ENCODE measurements around the gene HSDL1. TPM values are rescaled to one million over a fixed set of nuclear protein-coding genes. Genes with fewer than 3 reads are reported as not detected.

Gene HSDL1
- total and polyA plus RNA-seq, 2 of the 4 experiments (the other 2 are of a cell fraction): 11.6 to 18.3 TPM

DNA sequence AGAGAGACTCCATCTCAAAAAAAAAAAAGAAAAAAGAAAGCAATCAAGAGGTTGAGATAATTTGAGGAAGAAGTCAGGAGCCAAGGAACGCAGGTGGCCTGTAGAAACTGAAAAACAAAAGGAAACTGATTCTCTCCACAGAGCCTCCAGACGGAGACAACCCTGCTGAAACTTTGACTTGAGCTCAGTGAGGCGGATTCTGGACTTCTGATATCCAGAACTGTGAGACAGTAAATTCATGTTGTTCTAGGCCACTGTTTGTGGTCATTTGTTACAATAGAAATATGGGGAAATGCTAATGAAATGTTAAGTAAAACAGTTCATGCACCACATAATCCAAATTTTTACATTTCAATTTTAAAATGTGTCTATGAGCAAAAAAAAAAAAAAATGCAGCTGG lies 33.5 kb downstream of the HSDL1 start:
- Histone ChIP-seq H4K5ac (ENCODE audit: low read depth, low read length) (no peak overlapping the region), H4K20me1 (ENCODE audit: insufficient read depth, low read length) (peaks cover 39% of the 10 kb centered on the region), H4K91ac (ENCODE audit: insufficient read depth, low read depth, low read length) (no peak overlapping the region), H2AK9ac (replicated peaks; ENCODE audit: low read depth, low read length, poor library complexity) (no peak overlapping the region), H3K18ac (ENCODE audit: low read depth, low read length) (no peak overlapping the region), H2BK5ac (ENCODE audit: low read depth, low read length, poor library complexity, severe bottlenecking) (no peak overlapping the region), H2BK120ac (ENCODE audit: low read depth, low read length) (no peak overlapping the region), H3K9me3 (ENCODE audit: control insufficient read depth, insufficient read depth, low read length) (no peaks in the 10 kb centered on the region), H2AFZ (replicated peaks; ENCODE audit: low read length, poor library complexity) (no peak overlapping the region), H3K4me2 (ENCODE audit: low read depth, low read length) (no peak overlapping the region), H3K4ac (ENCODE audit: low read depth, low read length) (no peak overlapping the region), H3K27me3 (ENCODE audit: control insufficient read depth, insufficient read depth, low read length) (no peaks in the 10 kb centered on the region), H4K8ac (ENCODE audit: low read depth in 2 of 2, low read length in 2 of 2) (no peak overlapping the region), H3K56ac (ENCODE audit: extremely low read depth, insufficient read depth, low read length) (no peak overlapping the region), H3K14ac (replicated peaks; ENCODE audit: low read depth, low read length) (no peak overlapping the region), H3K4me1 (ENCODE audit: control insufficient read depth, insufficient read depth, low read length) (no peaks in the 10 kb centered on the region), H3K79me1 (ENCODE audit: low read depth in 1 of 2, low read length in 2 of 2) (peaks cover 35 to 68% of the 10 kb centered on the region in 2 experiments), H3K27ac (ENCODE audit: insufficient read depth, low read length) (no peak overlapping the region), H3K4me3 (ENCODE audit: insufficient read depth, low read depth, low read length) (no peak overlapping the region), H2BK15ac (ENCODE audit: low read depth, low read length) (no peak overlapping the region), H3K36me3 (ENCODE audit: control insufficient read depth, insufficient read depth, low read length) (peaks cover 3% of the 10 kb centered on the region; the same call in 1 of the 2 replicates), H3K23ac (ENCODE audit: low read depth, low read length) (no peak overlapping the region), H2AK5ac (ENCODE audit: low read depth, low read length) (no peak overlapping the region), H2BK20ac (ENCODE audit: low read depth, low read length) (no peak overlapping the region), H3K9ac (ENCODE audit: low read depth, low read length) (no peak overlapping the region), H3K9me1 (ENCODE audit: insufficient read depth, low read length) (peaks cover 5% of the 10 kb centered on the region)
- dilution Hi-C loops (cut with HindIII; ENCODE audit: low sequenced_read_pairs, unreplicated experiment): no loop called here
- ATAC-seq (ENCODE audit: low read depth): no peak
- CTCF ChIA-PET: no interaction called here
- DNase-seq: no peak
- in situ Hi-C loops (cut with MboI; ENCODE audit: low sequenced_read_pairs): no loop called here
- intact Hi-C loops (cut with micrococcal nuclease): loop anchor here (10.0 kb wide), 1 partner anchor 373 kb away; no protein-coding TSS in a partner anchor
- no peak for TF ChIP-seq FOS (IDR thresholded peaks at IDR 0.05; ENCODE audit: low read depth, low read length)
- TF ChIP-seq MXI1 (IDR thresholded peaks at IDR 0.05; ENCODE audit: borderline replicate concordance, low read depth, low read length): no peak
- no peak for TF ChIP-seq BHLHE40 (IDR thresholded peaks at IDR 0.05; ENCODE audit: low read depth, low read length)
- TF ChIP-seq NFE2L2 (IDR thresholded peaks at IDR 0.05; ENCODE audit: low read depth, low read length): no peak
- TF ChIP-seq MAZ (IDR thresholded peaks at IDR 0.05; ENCODE audit: borderline replicate concordance, low read depth, low read length): no peak
- TF ChIP-seq POLR2A (IDR thresholded peaks at IDR 0.05; ENCODE audit: low read depth, low read length): no peak
- no peak for TF ChIP-seq CEBPB (IDR thresholded peaks at IDR 0.05; ENCODE audit: low read depth, low read length)
- TF ChIP-seq SMC3 (IDR thresholded peaks at IDR 0.05; ENCODE audit: low read depth, low read length): no peak
- TF ChIP-seq, protein P1, sequence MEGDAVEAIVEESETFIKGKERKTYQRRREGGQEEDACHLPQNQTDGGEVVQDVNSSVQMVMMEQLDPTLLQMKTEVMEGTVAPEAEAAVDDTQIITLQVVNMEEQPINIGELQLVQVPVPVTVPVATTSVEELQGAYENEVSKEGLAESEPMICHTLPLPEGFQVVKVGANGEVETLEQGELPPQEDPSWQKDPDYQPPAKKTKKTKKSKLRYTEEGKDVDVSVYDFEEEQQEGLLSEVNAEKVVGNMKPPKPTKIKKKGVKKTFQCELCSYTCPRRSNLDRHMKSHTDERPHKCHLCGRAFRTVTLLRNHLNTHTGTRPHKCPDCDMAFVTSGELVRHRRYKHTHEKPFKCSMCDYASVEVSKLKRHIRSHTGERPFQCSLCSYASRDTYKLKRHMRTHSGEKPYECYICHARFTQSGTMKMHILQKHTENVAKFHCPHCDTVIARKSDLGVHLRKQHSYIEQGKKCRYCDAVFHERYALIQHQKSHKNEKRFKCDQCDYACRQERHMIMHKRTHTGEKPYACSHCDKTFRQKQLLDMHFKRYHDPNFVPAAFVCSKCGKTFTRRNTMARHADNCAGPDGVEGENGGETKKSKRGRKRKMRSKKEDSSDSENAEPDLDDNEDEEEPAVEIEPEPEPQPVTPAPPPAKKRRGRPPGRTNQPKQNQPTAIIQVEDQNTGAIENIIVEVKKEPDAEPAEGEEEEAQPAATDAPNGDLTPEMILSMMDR (conservative IDR thresholded peaks at IDR 0.05; ENCODE audit: low read depth, low read length): no peak
- no peak for TF ChIP-seq RAD21 (IDR thresholded peaks at IDR 0.05; ENCODE audit: low read length)
- TF ChIP-seq RFX5 (IDR thresholded peaks at IDR 0.05; ENCODE audit: low read depth, low read length): no peak
- TF ChIP-seq RCOR1 (IDR thresholded peaks at IDR 0.05; ENCODE audit: insufficient replicate concordance, low read length): no peak
- no peak for TF ChIP-seq CHD1 (IDR thresholded peaks at IDR 0.05; ENCODE audit: low read depth, low read length)
- TF ChIP-seq, protein P2, sequence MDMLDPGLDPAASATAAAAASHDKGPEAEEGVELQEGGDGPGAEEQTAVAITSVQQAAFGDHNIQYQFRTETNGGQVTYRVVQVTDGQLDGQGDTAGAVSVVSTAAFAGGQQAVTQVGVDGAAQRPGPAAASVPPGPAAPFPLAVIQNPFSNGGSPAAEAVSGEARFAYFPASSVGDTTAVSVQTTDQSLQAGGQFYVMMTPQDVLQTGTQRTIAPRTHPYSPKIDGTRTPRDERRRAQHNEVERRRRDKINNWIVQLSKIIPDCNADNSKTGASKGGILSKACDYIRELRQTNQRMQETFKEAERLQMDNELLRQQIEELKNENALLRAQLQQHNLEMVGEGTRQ (IDR thresholded peaks at IDR 0.05; ENCODE audit: low read depth, low read length): no peak
- TF ChIP-seq MAFK (IDR thresholded peaks at IDR 0.05; ENCODE audit: low read depth, low read length): no peak
- TF ChIP-seq, protein P3, sequence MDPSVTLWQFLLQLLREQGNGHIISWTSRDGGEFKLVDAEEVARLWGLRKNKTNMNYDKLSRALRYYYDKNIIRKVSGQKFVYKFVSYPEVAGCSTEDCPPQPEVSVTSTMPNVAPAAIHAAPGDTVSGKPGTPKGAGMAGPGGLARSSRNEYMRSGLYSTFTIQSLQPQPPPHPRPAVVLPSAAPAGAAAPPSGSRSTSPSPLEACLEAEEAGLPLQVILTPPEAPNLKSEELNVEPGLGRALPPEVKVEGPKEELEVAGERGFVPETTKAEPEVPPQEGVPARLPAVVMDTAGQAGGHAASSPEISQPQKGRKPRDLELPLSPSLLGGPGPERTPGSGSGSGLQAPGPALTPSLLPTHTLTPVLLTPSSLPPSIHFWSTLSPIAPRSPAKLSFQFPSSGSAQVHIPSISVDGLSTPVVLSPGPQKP (IDR thresholded peaks at IDR 0.05; ENCODE audit: borderline replicate concordance, low read depth, low read length): no peak
- BruUV-seq (replicated peaks): no TSS peak
- no CpG with 5 or more reads among the region's 3 CpGs for WGBS, 2 experiments (ENCODE audit: extremely low coverage in 2 of 2, insufficient read length in 1 of 2)
- POLR2A ChIA-PET (ENCODE audit: unreplicated experiment): no interaction called here
